H1 (cell line): Measurements from ENCODE around the gene ANKRD11. TPM values are rescaled to one million over a fixed set of nuclear protein-coding genes. Genes with fewer than 3 reads are reported as not detected.
A peak's percentile ranks its signal among the peaks of the same experiment; 100 is the strongest.

ENCODE experiments used
- CTCF ChIA-PET: fragments of 300-600 bp; sonication (Branson Sonifier 250); formaldehyde crosslinking; loops from one replicate; lab custom pipeline; 2021; ENCODE audit not compliant: partially characterized antibody; lab: Charles Lee
- POLR2A ChIA-PET: fragments of 300-600 bp; sonication (Branson Sonifier 250); formaldehyde crosslinking; loops from one replicate; lab custom pipeline; 2021; ENCODE audit warnings: inconsistent platforms; ENCODE audit not compliant: partially characterized antibody; lab: Charles Lee
- DNase-seq, 2 experiments: peaks; one replicate each; pipeline versions ENCODE4 v3.0.0 to v3.0.0-alpha.2; 2010 to 2022; ENCODE audit warnings: low spot score in 2 of 2, low read depth in 1 of 2, mixed read lengths in 1 of 2
- FAIRE-seq: peaks from 2 replicates; lab custom pipeline; 2011; peaks lifted over from hg19 to GRCh38; lab: Jason Lieb, UNC
- H2AFZ ChIP-seq: 2 replicates; pipeline ENCODE4 v1.8.1; 2012; ENCODE audit warnings: low read length, inconsistent platforms
- H2AK5ac ChIP-seq: 2 replicates; pipeline ENCODE4 v1.6.1; 2013; ENCODE audit warnings: low read depth, low read length
- H2BK120ac ChIP-seq: replicated peaks from 2 replicates; pipeline ENCODE3; 2013; ENCODE audit warnings: low read depth, low read length, inconsistent platforms
- H2BK12ac ChIP-seq: 2 replicates; pipeline ENCODE4 v1.6.1; 2013; ENCODE audit warnings: low read depth, low read length
- H2BK15ac ChIP-seq: 2 replicates; pipeline ENCODE4 v1.6.1; 2013; ENCODE audit warnings: low read length
- H2BK20ac ChIP-seq: 2 replicates; pipeline ENCODE4 v1.6.1; 2013; ENCODE audit warnings: low read length
- H2BK5ac ChIP-seq: 2 replicates; pipeline ENCODE4 v1.6.1; 2013; ENCODE audit warnings: low read depth, low read length
- H3K14ac ChIP-seq: 2 replicates; pipeline ENCODE4 v1.6.1; 2013; ENCODE audit warnings: inconsistent platforms; ENCODE audit not compliant: insufficient read length
- H3K18ac ChIP-seq: 2 replicates; pipeline ENCODE4 v1.6.1; 2013; ENCODE audit warnings: low read length; ENCODE audit errors: extremely low read depth
- H3K23ac ChIP-seq: 2 replicates; pipeline ENCODE4 v1.6.1; 2013; ENCODE audit warnings: inconsistent platforms; ENCODE audit not compliant: insufficient read length
- H3K23me2 ChIP-seq: 2 replicates; pipeline ENCODE4 v1.6.1; 2013; ENCODE audit warnings: low read depth, low read length
- H3K27ac ChIP-seq: 2 replicates; pipeline ENCODE4 v1.6.1; 2011; ENCODE audit warnings: low read depth, low read length, inconsistent platforms
- H3K27me3 ChIP-seq, 4 experiments: replicated peaks in 1 of 4; 1 replicate in 1 of 4; 2 replicates in 3 of 4; pipeline versions ENCODE4 v1.6.1 to v1.8.1; 2011 to 2013; ENCODE audit warnings: low read length in 3 of 4, mild to moderate bottlenecking in 3 of 4, inconsistent platforms in 2 of 4, mixed read lengths in 2 of 4, moderate library complexity in 1 of 4; ENCODE audit not compliant: control insufficient read depth in 3 of 4, insufficient read depth in 3 of 4; ENCODE audit errors: extremely low read depth in 1 of 4
- H3K36me3 ChIP-seq, 4 experiments: 2 replicates each; pipeline versions ENCODE4 v1.6.1 to v1.8.1; 2011 to 2013; ENCODE audit warnings: mild to moderate bottlenecking in 4 of 4, low read length in 3 of 4, moderate library complexity in 2 of 4, control low read depth in 1 of 4, inconsistent platforms in 1 of 4; ENCODE audit not compliant: insufficient read depth in 4 of 4, control insufficient read depth in 2 of 4
- H3K4ac ChIP-seq: replicated peaks from 2 replicates; pipeline ENCODE3; 2013; ENCODE audit warnings: low read length, low read depth, mixed read lengths, inconsistent platforms; ENCODE audit not compliant: insufficient read length
- H3K4me1 ChIP-seq, 4 experiments: replicated peaks in 1 of 4; 1 replicate in 1 of 4; 2 replicates in 3 of 4; pipeline versions ENCODE4 v1.6.1 to v1.8.1; 2011 to 2013; ENCODE audit warnings: low read length in 3 of 4, inconsistent platforms in 2 of 4, mixed read lengths in 1 of 4; ENCODE audit not compliant: insufficient read depth in 4 of 4, control insufficient read depth in 3 of 4
- H3K4me2 ChIP-seq, 2 experiments: 2 replicates each; pipeline versions ENCODE4 v1.6.1 to v1.8.1; 2011 to 2013; ENCODE audit warnings: low read depth in 2 of 2, low read length in 2 of 2, control low read depth in 1 of 2, inconsistent platforms in 1 of 2, mild to moderate bottlenecking in 1 of 2; ENCODE audit not compliant: insufficient read depth in 1 of 2
- H3K4me3 ChIP-seq, 4 experiments: fragments of 200-600, 300-600 bp in 1 of 4; sonication (generic), shearing (Covaris generic), sonication (Bioruptor Twin) in 1 of 4; 2 replicates each; pipeline versions ENCODE4 v1.5.1 to v1.8.1; 2011 to 2016; ENCODE audit warnings: low read length in 4 of 4, low read depth in 3 of 4, control low read depth in 2 of 4, inconsistent platforms in 2 of 4, mild to moderate bottlenecking in 2 of 4, mixed read lengths in 1 of 4, moderate library complexity in 1 of 4; ENCODE audit not compliant: insufficient read depth in 2 of 4; ENCODE audit errors: extremely low read depth in 1 of 4
- H3K56ac ChIP-seq: replicated peaks from 2 replicates; pipeline ENCODE3; 2013; ENCODE audit warnings: low read depth, mild to moderate bottlenecking, mixed read lengths, low read length, inconsistent platforms; ENCODE audit not compliant: insufficient read length
- H3K79me1 ChIP-seq: 2 replicates; pipeline ENCODE4 v1.6.1; 2013; ENCODE audit warnings: low read depth, low read length, control low read depth
- H3K79me2 ChIP-seq, 2 experiments: 2 replicates each; pipeline versions ENCODE4 v1.6.1 to v1.8.1; 2012 to 2013; ENCODE audit warnings: low read length in 2 of 2, mild to moderate bottlenecking in 2 of 2, inconsistent platforms in 1 of 2; ENCODE audit not compliant: insufficient read depth in 2 of 2, control insufficient read depth in 1 of 2
- H3K9ac ChIP-seq, 4 experiments: replicated peaks in 1 of 4; 1 replicate in 1 of 4; 2 replicates in 3 of 4; pipeline versions ENCODE4 v1.6.1 to v1.8.1; 2011 to 2013; ENCODE audit warnings: low read depth in 3 of 4, low read length in 3 of 4, control low read depth in 2 of 4, mild to moderate bottlenecking in 2 of 4, moderate library complexity in 2 of 4, inconsistent platforms in 1 of 4; ENCODE audit errors: extremely low read depth in 1 of 4
- H3K9me3 ChIP-seq, 2 experiments: 2 replicates each; pipeline versions ENCODE4 v1.6.1 to v1.8.1; 2012 to 2013; ENCODE audit warnings: mild to moderate bottlenecking in 2 of 2, moderate library complexity in 2 of 2, control low read depth in 1 of 2, inconsistent platforms in 1 of 2, low read depth in 1 of 2, low read length in 1 of 2, mixed read lengths in 1 of 2; ENCODE audit not compliant: insufficient read depth in 2 of 2
- H4K20me1 ChIP-seq, 2 experiments: replicated peaks in 1 of 2; 2 replicates each; pipeline versions ENCODE3 to v1.8.1; 2011 to 2013; ENCODE audit warnings: inconsistent platforms in 2 of 2, low read length in 2 of 2, mild to moderate bottlenecking in 1 of 2; ENCODE audit not compliant: insufficient read depth in 2 of 2, control insufficient read depth in 1 of 2
- H4K5ac ChIP-seq: 2 replicates; pipeline ENCODE4 v1.6.1; 2013; ENCODE audit warnings: low read length, low read depth, mixed read lengths, inconsistent platforms; ENCODE audit not compliant: insufficient read length
- H4K8ac ChIP-seq: 2 replicates; pipeline ENCODE4 v1.8.0; 2013; ENCODE audit warnings: mild to moderate bottlenecking, moderate library complexity, low read length, inconsistent platforms; ENCODE audit not compliant: insufficient read depth; ENCODE audit errors: extremely low read depth
- H4K91ac ChIP-seq: replicated peaks from 2 replicates; pipeline ENCODE3; 2013; ENCODE audit warnings: low read length, mixed read lengths, inconsistent platforms; ENCODE audit not compliant: insufficient read length
- TAF7 ChIP-seq: optimal IDR thresholded peaks from 2 replicates; pipeline ENCODE3; 2011; ENCODE audit warnings: low read depth, mild to moderate bottlenecking, inconsistent platforms, low read length, moderate library complexity, borderline replicate concordance
- WGBS, 2 experiments: shearing (Covaris generic) in 1 of 2; methylation state at CpG; one replicate each; pipeline versions ENCODE4 v1.1.6 to v1.1.7; 2013 to 2015; ENCODE audit warnings: low lambda C conversion rate in 2 of 2, mixed read lengths in 2 of 2, inconsistent platforms in 1 of 2, low coverage in 1 of 2, missing lambda C conversion rate in 1 of 2; ENCODE audit not compliant: insufficient replicate concordance in 2 of 2, insufficient coverage in 1 of 2, insufficient read length in 1 of 2; ENCODE audit errors: extremely low coverage in 1 of 2, missing lambda C conversion rate in 1 of 2; 5-methylcytosine and 5-hydroxymethylcytosine counted together
- polyA plus RNA-seq, 7 experiments: library from polyadenylated mRNA; depleted of rRNA in 3 of 7; stranded (reverse) in 5 of 7; unstranded in 2 of 7; fragments of >200 nt in 5 of 7; fragments of 200-250 nt in 2 of 7; gene quantifications; 1 replicate in 5 of 7; 2 replicates in 1 of 7; 4 replicates in 1 of 7; pipeline versions ENCODE4 v1.2.1 to v1.2.3, GENCODE V29; 2011 to 2013; ENCODE audit warnings: missing spikeins in 2 of 7, mixed read lengths in 2 of 7
- total RNA-seq: library from RNA; stranded (reverse); fragmentation: NEBNext Ultra II Directional; extraction: Animal tissue kit (Norgen Biotek cat#: 25700); gene quantifications from 2 replicates; pipeline ENCODE4 v1.2.1, GENCODE V29; 2021

The ANKRD11 gene
- total and polyA plus RNA-seq, 2 of the 8 experiments (the other 6 are each of a cell fraction or from before 2014, with no cell fraction given) = 46.5 to 142 TPM

GRCh38 chr16:89290472-89290871 lies 199.9 kb downstream of the ANKRD11 start:
- peak overlapping the region; percentile 76 for H3K27ac ChIP-seq
- ChIA-PET POLR2A (interaction anchor here (1.4 to 4.1 kb wide), 4 partner anchors 9 to 273 kb away, joined by 3 to 15 read pairs (median 4); no protein-coding TSS in a partner anchor), CTCF (interaction anchor here (1.3 to 4.2 kb wide), 6 partner anchors 10 to 1342 kb away, joined by 3 to 42 read pairs (median 16); no protein-coding TSS in a partner anchor)
- H2AK5ac ChIP-seq = peak overlapping the region; percentile 49
- peaks cover 17 to 29% (median 22%) of the 10 kb centered on the region in 4 experiments for H3K36me3 ChIP-seq
- peak overlapping the region; percentile 100 for H2BK20ac ChIP-seq
- H3K4me3 ChIP-seq = peak overlapping the region in 2 of 4 experiments; percentile 14 to 37; a peak in 2 of 8 replicates
- H3K23ac ChIP-seq = no peak overlapping the region
- no peaks in the 10 kb centered on the region for H3K9me3 ChIP-seq
- peak overlapping the region; percentile 93; the same call in 1 of the 2 replicates for H2BK12ac ChIP-seq
- H3K4me2 ChIP-seq = peak overlapping the region; percentile 71 to 74
- H2AFZ ChIP-seq = no peak overlapping the region
- no peaks in the 10 kb centered on the region for H3K27me3 ChIP-seq
- H3K56ac ChIP-seq = peak overlapping the region; percentile 5
- no peak for TF ChIP-seq TAF7
- TF ChIP-seq, all 59 proteins: peak for 0
- peak overlapping the region; percentile 99 for H3K18ac ChIP-seq
- peak overlapping the region; percentile 86 for H3K4ac ChIP-seq
- DNase-seq (no peak), FAIRE-seq (no peak)
- no peak overlapping the region; a peak in 2 of 7 replicates for H3K9ac ChIP-seq
- peaks cover 16 to 55% (median 50%) of the 10 kb centered on the region in 4 experiments for H3K4me1 ChIP-seq
- H3K23me2 ChIP-seq = peaks cover 2% of the 10 kb centered on the region; the same call in 1 of the 2 replicates
- peaks cover 25 to 27% of the 10 kb centered on the region in 2 experiments for H4K20me1 ChIP-seq
- H4K91ac ChIP-seq = peak overlapping the region; percentile 97
- peak overlapping the region; percentile 99 for H2BK5ac ChIP-seq
- peak overlapping the region; percentile 90 for H4K5ac ChIP-seq
- H3K79me1 ChIP-seq = peaks cover 13% of the 10 kb centered on the region
- H3K79me2 ChIP-seq = peaks cover 0 to 46% of the 10 kb centered on the region in 2 experiments; a peak in 2 of 4 replicates
- H3K14ac ChIP-seq = no peak overlapping the region
- peak overlapping the region; percentile 62; the same call in 1 of the 2 replicates for H4K8ac ChIP-seq
- WGBS, 2 experiments = 58% methylated on average over 11 of the region's 16 CpGs; no CpG with 5 or more reads in 1 of the 2 experiments
- peak overlapping the region; percentile 99; the same call in 1 of the 2 replicates for H2BK15ac ChIP-seq
- peak overlapping the region; percentile 68 for H2BK120ac ChIP-seq
